Fibroblast of skin of back (primary cell): ENCODE results near the gene TMEM132D. TPM values are rescaled to one million over a fixed set of nuclear protein-coding genes. Genes with fewer than 3 reads are reported as not detected.
A peak's percentile ranks its signal among the peaks of the same experiment; 100 is the strongest.
"Not testable (repeated sequence)": the region's sequence is repeated elsewhere in the genome, so short reads cannot be mapped to it uniquely, and the experiment has no call there.

Experiments used
- DNase-seq: peaks from one replicate; pipeline ENCODE4 v3.0.0-alpha.2; 2013
- polyA plus RNA-seq, 2 experiments: library from polyadenylated mRNA; unstranded; fragments of 120-200 nt; gene quantifications; one replicate each; pipeline ENCODE4 v1.2.1, GENCODE V29; 2013; ENCODE audit not compliant: insufficient read length in 2 of 2

The TMEM132D gene
- 10.5 TPM for polyA plus RNA-seq (2013, experiment 1 of 2; ENCODE audit: insufficient read length)
- 9.2 TPM for polyA plus RNA-seq (2013, experiment 2 of 2; ENCODE audit: insufficient read length)

DNA sequence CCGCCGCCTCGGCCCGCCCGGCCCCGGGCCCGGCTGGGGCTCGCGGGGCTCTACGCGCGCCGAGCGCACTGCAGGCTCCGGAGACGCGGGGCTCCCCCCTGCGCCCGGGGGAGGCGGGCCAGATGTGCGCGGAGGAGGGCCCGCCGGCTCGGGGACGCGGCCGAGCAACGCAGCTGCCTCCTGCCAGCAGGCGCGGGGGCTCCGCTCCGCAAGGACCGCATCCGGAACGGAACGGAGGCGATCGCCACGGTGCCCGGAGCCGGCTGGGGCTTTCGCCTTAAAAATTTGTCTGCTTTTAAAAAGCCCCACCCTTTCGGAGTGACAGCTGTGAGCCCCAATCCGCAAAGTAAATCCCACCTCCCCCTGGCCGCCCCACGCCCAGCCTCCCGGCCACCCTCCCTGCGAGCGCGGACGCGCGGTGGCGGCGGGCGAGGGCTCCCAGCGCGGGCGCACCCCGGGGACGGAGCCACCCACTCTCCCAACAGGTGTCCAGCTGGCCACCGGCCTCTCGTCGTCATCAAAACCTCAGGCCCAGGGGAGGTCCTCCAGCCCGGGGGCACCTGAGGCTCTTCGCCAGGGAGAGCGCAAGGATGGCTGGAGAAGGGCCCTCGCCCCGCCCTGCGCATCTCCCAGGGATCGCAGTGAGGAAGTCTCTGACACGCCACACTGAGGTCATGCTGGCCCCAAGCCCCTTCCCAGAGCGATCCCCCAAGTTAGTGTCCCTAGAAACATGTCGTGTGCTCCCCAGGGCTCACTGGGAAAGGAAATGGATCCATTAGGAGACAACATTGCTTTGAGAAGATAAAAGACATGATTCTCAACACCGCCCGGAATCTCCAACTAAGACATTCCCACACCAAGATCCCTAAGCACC lies at the start of gene TMEM132D:
TSS of gene TMEM132D (minus strand) at position 70 of the 874 bp plus-strand sequence.
- DNase-seq = peak; percentile 69

DNA sequence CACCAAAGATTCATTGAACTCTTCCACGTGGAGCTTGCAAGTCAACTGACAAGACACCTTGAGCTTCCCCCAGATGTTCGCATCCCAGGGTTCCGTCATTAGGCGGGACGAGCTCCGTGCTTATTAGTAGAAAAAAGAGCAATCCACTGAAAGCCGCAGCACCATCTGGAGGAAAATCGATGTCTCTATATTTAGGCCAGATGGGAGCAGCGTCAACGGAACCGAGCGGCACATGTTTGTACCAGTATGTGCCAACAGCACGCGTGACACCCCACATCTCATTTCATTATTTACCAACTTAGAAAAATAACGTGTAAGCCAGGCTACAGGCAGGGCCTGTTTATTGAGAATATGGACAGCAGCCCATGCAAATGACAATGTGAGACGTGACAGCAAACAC lies 45.8 kb upstream of the TMEM132D start:
- no peak for DNase-seq

DNA sequence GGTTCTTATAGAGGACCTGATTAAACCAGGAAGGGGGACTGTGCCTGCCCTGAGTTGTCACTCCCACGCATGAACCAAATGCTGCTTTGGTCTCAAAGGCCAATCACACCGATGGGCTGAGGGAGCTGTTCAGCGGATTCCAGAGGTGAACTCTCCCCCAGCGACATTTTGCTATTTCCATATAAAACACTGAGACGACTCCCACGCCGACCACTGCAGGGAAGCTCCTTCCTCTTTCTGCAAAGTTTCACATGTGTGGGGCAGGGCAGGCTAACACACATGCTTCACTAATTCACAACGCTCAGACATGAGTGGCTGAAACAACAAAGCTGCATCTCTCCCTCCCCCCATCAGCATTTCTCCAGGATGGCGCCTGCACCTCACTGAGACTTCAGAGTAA lies 37.8 kb upstream of the TMEM132D start:
- no peak for DNase-seq

DNA sequence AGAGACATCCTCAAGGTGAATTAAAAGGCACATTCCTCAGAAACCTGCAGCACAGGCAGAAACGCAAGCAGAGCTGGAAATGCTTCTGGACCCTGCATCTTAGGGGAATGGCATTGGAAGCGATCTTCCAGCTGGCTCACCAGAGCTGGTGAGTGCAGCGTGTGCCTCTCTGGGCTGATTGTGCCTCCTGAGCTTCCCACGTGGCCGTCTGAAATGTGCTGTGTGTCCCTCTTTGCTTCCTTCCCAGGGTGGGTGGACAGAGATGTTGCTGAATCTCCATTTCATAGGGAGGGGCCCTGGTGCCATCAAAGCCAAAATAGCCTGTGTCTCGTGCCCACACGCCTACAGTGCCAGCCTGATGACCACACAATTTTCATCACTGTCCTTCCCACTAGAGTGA lies 34.3 kb upstream of the TMEM132D start:
- no peak for DNase-seq

DNA sequence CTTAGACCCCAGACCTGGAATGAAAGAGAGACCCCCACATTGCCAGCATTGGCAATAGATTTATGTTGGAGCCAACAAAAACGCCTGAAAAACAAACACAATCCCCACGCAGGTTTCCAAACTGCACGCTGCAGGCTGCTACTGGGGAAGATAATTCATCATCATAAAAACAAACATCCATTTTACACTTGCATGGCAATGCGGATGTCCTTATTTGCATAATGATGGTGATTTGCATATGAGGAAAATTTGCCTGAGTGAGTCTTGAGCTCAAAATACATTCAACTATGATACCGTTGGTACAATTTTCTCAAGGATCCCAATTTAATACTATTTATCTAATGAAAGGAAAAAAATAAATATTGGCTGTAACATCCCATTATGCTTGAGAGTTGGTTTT lies 33.6 kb upstream of the TMEM132D start:
- DNase-seq = no peak

DNA sequence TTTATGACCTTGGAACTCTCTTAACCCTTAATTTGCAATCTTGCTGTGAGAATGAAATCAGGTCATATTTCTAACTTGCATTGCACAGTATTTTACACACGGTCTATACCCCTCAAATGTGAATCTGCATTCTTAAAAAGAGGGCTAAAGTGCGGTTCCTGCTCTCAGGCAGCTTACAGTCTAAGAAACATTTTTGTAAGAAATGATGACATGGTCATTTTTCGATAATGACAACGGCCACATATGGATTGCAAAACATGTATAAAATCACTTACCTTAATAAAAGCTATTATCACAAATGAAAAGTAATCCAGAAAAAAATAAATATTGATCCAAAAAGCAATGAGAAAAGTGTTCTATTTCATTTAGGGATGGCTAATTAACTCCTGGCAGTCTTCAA lies 24.8 kb upstream of the TMEM132D start:
- DNase-seq = no peak

DNA sequence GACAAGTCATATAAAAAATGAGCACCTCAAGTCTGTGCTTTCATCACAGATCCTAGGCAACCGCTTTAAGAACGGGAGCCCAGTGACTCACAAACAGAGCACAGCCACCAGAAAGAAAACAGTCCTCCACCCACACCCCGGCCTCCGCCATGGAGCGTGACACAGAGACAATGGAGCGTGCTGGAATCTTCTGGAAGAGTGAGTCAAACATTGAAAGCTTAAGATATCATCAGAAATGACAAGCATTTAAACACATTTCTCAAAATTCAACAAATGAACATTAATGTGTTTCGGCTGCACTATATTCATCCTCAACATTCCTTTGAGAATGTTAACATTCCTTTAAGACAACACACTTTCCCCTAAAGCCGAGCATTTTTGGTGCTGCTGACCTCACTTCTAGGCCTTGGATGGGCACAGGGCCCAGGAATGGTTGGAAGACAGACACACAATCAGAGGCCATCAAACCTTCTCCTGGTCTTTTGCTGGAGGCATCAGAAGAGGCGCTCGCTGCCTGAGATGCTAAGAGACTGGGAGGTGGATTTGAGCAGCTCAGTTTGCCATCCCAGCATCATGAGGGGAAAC lies 23.6 kb upstream of the TMEM132D start:
- DNase-seq = peak; percentile 95

DNA sequence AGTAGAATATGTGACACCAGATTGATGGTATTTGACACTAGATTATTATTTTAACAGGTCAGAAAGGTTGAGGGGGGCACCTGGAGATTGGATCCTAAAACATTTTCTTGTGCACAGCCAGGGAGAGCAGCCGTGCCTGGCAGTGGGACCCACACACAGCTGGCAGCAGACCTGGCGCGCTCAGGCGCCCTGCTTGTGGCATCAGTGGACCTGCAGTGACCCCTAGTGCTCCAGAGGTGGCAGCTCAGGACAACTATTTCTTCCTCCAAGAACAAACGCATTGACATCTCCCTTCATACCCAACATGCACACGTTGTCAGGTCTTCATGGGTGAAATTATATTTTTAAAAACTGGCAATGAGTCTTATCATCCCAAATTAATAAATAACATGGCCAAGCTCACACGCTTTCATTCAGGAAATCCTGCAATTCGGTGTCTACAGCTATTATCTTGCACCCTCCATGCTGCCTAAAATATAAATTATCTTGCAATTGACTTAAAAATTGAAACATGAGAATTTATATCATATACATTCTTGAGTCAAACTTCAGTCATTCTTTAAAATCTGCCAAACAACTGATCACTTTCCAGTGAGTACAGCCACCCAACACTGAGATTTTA lies 7.7 kb upstream of the TMEM132D start:
- DNase-seq = peak; percentile 75

DNA sequence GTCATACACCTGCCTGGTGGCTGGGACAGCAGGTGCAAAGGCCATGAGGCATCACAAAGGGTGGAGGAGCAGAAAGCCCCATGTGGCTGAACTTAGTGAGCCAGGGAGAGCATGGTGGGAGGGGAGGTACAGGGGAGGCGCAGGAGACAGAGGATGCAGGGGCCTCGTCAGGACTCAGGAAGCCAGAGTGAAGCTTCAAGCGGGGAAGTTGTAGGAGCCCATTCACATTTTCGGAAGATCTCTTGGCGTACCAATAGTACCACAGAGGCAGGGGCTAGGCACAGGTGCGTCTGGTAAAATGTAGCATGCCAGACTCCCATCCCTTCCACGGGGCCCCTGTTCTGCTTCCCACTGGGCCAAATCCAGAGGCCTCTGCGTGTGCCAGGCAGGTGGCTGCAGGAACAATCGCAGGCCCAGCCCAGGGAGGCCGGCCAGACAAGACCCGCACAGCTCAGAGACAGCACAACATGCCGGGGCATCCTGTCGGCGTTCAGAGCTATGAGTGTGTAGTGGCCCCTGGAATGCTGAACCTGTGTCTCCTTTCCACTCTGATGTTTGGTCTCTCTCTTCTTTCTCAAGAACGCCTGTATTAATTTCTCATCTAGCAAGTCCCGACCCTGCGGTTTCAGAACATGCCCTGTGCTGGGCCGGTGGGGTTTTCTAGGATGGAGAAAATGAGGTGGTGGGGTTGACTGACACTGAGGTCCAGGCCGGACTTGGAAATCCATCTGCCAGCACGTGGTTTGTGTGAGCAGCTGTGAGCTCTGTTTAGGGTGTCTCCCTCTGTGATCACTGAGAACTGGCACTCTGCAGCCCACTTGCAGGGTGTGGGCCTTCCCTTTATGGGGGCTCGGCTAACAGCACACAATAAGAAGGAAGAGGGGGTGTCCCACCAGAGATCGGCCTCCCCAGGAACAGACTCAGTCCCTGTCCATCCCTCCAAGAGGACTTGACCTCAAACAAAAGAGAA lies 5.5 kb upstream of the TMEM132D start:
- DNase-seq = no peak

DNA sequence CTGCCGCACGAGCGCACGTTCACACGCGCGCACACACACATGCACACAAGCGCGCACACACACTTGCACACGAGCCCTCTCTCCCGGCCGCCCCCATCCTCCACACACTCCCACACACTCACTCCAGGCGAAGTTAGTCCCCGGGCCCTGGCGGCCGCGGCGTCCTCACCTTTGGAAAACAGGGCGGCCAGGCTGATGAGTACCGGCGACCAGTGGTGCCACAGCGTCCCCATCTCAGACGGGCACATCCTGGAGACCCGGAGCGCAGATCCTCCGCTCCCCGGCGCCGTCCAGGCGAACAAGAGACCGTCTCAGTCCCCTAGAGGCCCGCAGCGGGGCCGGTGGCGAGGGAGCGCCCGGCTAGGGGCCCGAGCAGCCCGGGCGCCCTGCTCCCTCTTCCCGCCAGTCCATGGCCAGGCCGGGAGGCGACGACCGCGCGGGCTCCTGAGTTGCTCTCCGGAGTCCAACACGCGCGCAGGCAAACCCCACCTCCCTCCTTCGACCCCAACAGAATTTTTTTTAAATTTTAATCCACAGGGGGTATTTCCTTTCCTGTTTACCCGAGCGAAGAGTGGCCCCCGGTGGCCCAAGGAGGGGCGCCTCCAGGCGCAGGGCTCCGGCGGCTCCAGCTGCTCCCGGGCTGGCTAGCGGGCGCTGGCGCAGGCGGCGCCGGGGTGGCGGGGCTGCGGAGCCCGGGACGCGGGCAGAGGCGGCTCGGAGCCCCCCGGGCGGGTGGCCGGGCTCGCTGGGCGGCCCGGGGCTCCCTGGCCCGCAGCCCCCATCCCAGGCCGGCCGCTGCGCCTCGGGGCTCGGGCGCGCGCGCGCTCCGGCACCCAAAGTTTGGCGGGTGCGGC lies 506 bp downstream of the TMEM132D start:
- peak; percentile 45 for DNase-seq

DNA sequence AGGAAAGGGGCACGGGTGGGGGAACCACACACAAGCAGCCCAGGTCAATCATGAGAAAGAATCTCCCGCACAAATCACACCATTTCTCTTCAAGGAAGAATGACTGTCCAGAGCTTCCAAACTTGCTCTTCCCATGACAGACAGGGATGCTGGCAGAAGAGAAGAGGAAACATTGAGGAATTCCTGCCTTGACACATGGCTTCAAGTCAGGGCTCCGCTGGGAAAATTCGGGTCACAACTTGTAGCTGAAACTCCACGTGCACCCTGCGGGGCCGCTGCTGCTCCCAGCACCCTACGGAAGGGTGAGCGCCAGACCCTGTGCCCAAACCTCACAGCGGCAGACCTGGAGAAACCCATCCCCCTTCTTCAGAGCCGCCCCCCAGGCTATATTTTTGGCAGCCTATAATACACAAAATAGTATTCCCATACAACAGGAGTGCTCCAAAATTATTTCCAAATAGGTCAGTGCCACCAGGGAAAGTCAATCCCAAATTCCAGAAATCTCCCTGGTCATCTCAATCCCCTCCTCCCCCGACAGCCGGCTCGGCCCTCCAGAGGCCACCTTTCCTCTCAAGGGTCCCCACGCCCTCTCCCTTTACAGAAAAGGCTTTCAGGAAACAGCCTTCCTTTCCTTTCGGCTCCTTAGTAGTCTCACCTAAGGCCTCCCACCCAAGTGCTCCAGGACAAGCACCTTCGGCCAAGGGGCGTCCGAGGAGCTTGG lies 1.3 kb downstream of the TMEM132D start:
- DNase-seq = peak; percentile 43

DNA sequence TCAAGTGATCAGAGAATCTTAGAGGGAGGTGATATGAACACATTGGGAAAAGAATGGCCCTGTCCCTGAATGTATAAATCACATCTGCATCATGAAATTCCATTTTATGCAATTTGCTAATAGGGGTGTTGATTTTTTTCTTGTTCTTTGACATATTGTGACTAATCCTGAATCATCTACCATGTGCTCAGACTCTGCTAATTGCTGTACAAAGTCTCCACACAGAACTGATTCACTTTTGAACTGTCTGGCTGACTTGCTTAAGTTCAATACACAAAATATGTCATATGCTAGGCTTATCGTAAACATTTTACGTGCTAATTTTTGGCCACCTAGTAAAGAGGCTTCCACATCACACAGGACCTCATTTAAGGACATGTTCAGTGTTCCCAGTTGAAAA lies 2.6 kb downstream of the TMEM132D start:
- DNase-seq = peak; percentile 75

DNA sequence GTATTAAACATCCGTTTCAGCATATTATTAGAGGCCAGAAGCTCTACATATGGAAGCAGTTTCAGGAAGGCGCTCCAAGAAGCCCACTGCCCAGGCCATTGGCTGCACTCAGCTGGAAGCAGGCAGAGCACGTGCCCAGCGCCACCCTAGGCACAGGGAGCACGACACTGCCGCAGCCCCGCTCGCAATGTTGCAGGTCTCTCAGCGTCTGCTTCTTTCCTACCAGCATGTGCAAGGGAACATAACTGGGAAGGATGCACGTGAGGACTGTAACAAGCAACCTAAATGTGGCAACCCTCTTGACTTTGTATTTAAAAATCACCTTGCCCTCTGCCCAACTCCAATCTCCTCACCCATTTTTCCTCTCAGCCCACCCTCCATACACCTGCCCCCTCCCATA lies 3.5 kb downstream of the TMEM132D start:
- DNase-seq = no peak

DNA sequence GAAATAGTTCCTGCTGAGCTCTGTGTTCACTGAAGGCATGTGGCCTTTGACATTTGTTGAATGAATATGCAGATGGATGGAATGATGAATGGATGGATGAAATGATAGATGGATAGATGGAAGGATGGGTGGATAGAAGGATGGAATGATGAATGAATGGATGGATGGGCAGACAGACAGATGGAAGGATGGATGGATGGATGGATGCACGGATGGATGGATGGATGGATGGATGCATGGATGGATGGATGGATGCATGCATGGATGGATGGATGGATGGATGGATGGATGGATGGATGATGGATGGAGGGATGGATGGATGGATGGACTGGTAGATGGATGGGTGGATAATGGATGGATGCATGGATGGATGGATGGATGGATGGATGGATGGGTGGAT lies 4.8 kb downstream of the TMEM132D start:
- not testable (repeated sequence) for DNase-seq

DNA sequence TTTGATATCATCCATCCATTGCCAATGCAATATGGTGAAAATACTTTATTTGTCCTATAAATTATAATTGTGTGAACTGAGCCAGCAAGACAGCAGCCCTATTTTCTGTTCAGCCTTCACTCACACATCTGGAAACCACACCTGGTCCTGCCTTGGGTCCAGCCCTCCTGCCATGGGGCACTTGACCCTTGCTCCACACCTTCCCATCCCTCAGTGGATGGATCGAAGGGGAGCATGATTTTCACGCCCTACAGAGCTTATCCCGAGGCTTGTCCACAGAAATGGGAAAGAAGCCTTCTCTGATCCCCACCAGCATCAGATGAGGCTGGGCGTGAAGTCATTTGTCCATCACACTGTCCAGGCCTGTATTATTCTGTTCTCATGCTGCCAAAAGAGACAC lies 10.1 kb downstream of the TMEM132D start:
- DNase-seq = no peak

DNA sequence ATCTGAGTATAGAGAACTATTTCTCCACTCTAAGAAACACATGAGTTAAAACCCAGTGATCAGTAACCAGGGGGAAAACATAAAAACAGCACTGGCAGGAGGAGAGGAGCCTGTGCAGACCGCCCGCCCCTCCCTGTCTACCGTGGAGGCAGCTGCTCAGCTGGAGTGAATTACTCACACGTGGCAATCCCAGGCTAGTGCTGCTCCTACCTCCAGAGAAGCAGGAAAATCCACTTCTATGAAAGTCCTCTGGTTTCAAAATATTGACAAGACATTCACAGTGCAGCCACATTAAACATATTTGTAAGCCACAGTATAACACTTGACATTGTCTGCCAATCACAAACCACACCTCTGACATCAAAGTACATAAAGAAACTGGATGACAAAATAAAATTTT lies 16.7 kb downstream of the TMEM132D start:
- peak; percentile 66 for DNase-seq

DNA sequence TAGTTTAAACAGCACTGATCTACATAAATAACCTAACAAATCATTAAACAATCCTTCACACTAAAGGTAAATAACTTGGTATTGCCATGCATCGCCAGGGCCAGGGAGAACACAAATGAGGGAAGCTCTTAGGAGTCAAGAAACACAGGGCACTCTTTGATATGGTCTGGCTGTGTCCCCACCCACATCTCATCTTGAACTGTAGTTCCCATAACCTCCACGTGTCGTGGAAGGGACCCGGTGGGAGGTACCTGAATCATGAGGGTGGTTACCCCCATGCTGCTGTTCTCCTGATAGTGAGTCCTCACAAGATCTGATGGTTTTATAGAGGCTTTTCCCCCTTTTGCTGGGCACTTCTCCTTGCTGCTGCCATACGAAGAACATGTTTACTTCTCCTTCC lies 17.3 kb downstream of the TMEM132D start:
- no peak for DNase-seq

DNA sequence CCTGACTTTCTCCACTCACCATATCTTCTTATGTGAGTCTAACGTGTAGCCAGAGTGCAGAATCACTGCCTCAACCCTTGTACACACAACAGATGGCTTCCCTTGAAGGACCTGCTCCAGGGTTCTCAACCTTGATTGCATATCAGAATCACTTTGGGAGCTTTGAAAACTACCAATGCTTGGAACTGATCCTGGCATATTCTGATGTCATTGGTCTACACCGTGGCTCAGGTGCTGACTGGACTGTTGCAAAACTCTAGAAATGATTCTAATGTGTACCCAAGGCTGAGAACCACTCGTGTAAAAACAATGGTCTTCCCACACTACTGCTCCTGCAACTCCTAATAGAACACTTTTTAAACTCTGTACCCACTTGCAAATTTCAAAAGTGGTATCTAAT lies 18.5 kb downstream of the TMEM132D start:
- no peak for DNase-seq

DNA sequence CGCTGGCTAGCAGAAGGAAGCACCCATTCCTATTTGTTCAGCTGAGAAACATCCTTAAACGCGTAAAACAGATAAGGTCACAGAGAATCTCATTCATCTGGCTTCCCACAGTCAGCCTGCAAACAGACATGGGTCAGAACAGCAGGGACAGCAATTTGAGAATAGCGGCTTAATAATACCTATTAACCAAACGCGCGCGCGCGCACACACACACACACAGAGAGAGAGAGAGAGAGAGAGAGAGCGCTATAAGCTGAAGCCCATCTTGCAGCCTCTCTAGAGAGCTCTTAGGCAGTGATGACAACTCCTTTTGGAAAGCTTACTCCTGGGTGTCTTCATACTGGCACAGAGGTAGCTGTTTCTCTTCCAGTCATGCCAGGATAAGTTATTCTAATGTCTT lies 26.4 kb downstream of the TMEM132D start:
- no peak for DNase-seq

DNA sequence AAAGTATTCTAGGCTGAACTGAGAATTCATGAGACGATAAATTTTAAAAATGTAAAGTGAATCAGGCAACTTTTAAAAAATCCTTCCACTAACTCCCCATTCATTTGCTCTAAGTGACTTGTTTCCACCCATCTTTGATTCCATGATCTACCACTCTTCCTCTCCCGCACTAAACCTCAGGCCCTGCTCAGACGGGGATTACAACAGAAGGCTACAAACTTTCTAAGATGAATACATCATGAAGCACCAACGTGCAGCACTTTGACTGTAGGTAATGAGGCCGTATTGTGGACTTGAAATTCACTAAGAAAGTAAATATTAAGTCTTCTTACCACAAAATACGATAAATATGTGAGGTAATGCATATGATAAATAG lies 30.0 kb downstream of the TMEM132D start:
- no peak for DNase-seq
